Measurements from ENCODE around the gene YTHDF1. TPM values are rescaled to one million over a fixed set of nuclear protein-coding genes. Genes with fewer than 3 reads are reported as not detected.
A peak's percentile ranks its signal among the peaks of the same experiment; 100 is the strongest.
"Not testable (repeated sequence)": the region's sequence is repeated elsewhere in the genome, so short reads cannot be mapped to it uniquely, and the experiment has no call there.

YTHDF1 gene
- total RNA-seq, 6 donors from 2014 or later: 29.3 to 42.1 (median 31.6) TPM

GRCh38 chr20:63252284-63252711 lies 36.4 kb upstream of the YTHDF1 start:
- Histone ChIP-seq H3K36me3 (no peaks in the 10 kb centered on the region), H3K9me3 (no peaks in the 10 kb centered on the region), H3K4me3 (no peak overlapping the region), H3K27me3 (peaks cover 1 to 42% (median 22%) of the 10 kb centered on the region in 4 donors), H3K27ac (no peak overlapping the region), H3K4me1 (peaks cover 13 to 22% (median 15%) of the 10 kb centered on the region in 4 donors)
- TF ChIP-seq POLR2AphosphoS5 (IDR thresholded peaks at IDR 0.05) (no peak), CTCF (IDR thresholded peaks at IDR 0.05) (no peak), POLR2A (IDR thresholded peaks at IDR 0.05) (no peak), EP300 (IDR thresholded peaks at IDR 0.05) (no peak)
- ATAC-seq (ENCODE audit: low FRiP score in 2 of 2) (no peak), DNase-seq (no peak)
- 70 to 71% methylated on average over 4 to 8 of the region's 8 CpGs for WGBS, 2 donors

GRCh38 chr20:63251350-63251749 lies 35.4 kb upstream of the YTHDF1 start:
- H3K9me3 ChIP-seq; H3K27ac ChIP-seq; DNase-seq; H3K4me3 ChIP-seq; H3K36me3 ChIP-seq; ATAC-seq (ENCODE audit: low FRiP score in 2 of 2): not testable (repeated sequence)
- WGBS, 2 donors: 38 to 43% methylated on average over 9 to 14 of the region's 14 CpGs
- Histone ChIP-seq H3K4me1 (peaks cover 13 to 22% (median 15%) of the 10 kb centered on the region in 4 donors), H3K27me3 (peaks cover 1 to 42% (median 22%) of the 10 kb centered on the region in 4 donors)

- 89 to 96% methylated on average over 10 to 15 of the region's 15 CpGs for WGBS, 2 donors
- H3K4me1 ChIP-seq: peaks cover 13 to 22% (median 15%) of the 10 kb centered on the region in 4 donors
- no peak overlapping the region for H3K27ac ChIP-seq
- TF ChIP-seq POLR2A (IDR thresholded peaks at IDR 0.05) (no peak), EP300 (IDR thresholded peaks at IDR 0.05) (no peak), CTCF (IDR thresholded peaks at IDR 0.05) (no peak), POLR2AphosphoS5 (IDR thresholded peaks at IDR 0.05) (no peak)
- no peaks in the 10 kb centered on the region for H3K36me3 ChIP-seq
- no peak overlapping the region for H3K4me3 ChIP-seq
- H3K9me3 ChIP-seq: no peaks in the 10 kb centered on the region
- DNase-seq (peak in 1 of 2 donors; percentile 65), ATAC-seq (ENCODE audit: low FRiP score in 2 of 2) (no peak)
- peaks cover 1 to 33% (median 19%) of the 10 kb centered on the region in 4 donors for H3K27me3 ChIP-seq
Observed at GRCh38 chr20:63249891-63250290, 34.0 kb upstream of the YTHDF1 start.

GRCh38 chr20:63248835-63249591 lies 33.1 kb upstream of the YTHDF1 start:
- no peaks in the 10 kb centered on the region for H3K9me3 ChIP-seq
- H3K27ac ChIP-seq: no peak overlapping the region
- peaks cover 0 to 24% (median 11%) of the 10 kb centered on the region in 4 donors for H3K27me3 ChIP-seq
- ATAC-seq (ENCODE audit: low FRiP score in 2 of 2) (no peak), DNase-seq (peak in 1 of 2 donors; percentile 58)
- H3K36me3 ChIP-seq: no peaks in the 10 kb centered on the region
- H3K4me1 ChIP-seq: peaks cover 8 to 13% (median 10%) of the 10 kb centered on the region in 4 donors
- H3K4me3 ChIP-seq: no peak overlapping the region
- TF ChIP-seq POLR2AphosphoS5 (IDR thresholded peaks at IDR 0.05): no peak
- no peak for TF ChIP-seq POLR2A (IDR thresholded peaks at IDR 0.05)
- TF ChIP-seq EP300 (IDR thresholded peaks at IDR 0.05): no peak
- 71 to 79% methylated on average over 15 to 19 of the region's 25 CpGs for WGBS, 2 donors

GRCh38 chr20:63247671-63248228 lies 31.8 kb upstream of the YTHDF1 start:
- Histone ChIP-seq H3K9me3 (no peaks in the 10 kb centered on the region), H3K27ac (no peak overlapping the region)
- ATAC-seq (ENCODE audit: low FRiP score in 2 of 2): no peak

GRCh38 chr20:63246490-63247288 lies 30.8 kb upstream of the YTHDF1 start:
- ATAC-seq (ENCODE audit: low FRiP score in 2 of 2): peak in 1 of 2 donors; percentile 12
- WGBS, 2 donors: 37 to 48% methylated on average over 25 to 34 of the region's 50 CpGs
- TF ChIP-seq POLR2AphosphoS5 (IDR thresholded peaks at IDR 0.05) (no peak), CTCF (IDR thresholded peaks at IDR 0.05) (no peak), EP300 (IDR thresholded peaks at IDR 0.05) (no peak), POLR2A (IDR thresholded peaks at IDR 0.05) (no peak)
- Histone ChIP-seq H3K36me3 (no peaks in the 10 kb centered on the region), H3K4me3 (peak overlapping the region in 1 of 4 donors; percentile 10), H3K27me3 (peaks cover 0 to 7% (median 4%) of the 10 kb centered on the region in 4 donors), H3K4me1 (no peaks in the 10 kb centered on the region), H3K9me3 (no peaks in the 10 kb centered on the region), H3K27ac (no peak overlapping the region)
- DNase-seq: peak; percentile 31 to 72

More at GRCh38 chr20:63247671-63248228, 31.8 kb upstream of the YTHDF1 start:
- Histone ChIP-seq H3K36me3 (no peaks in the 10 kb centered on the region), H3K4me3 (no peak overlapping the region), H3K4me1 (peaks cover 0 to under 1% (median 0%) of the 10 kb centered on the region in 4 donors), H3K27me3 (peaks cover 0 to 15% (median 5%) of the 10 kb centered on the region in 4 donors)
- WGBS, 2 donors: 70% methylated on average over 23 of the region's 24 CpGs; no CpG with 5 or more reads in 1 of the 2 donors
- DNase-seq: peak in 1 of 2 donors; percentile 77
- no peak for TF ChIP-seq POLR2AphosphoS5 (IDR thresholded peaks at IDR 0.05)
- TF ChIP-seq POLR2A (IDR thresholded peaks at IDR 0.05): no peak

Measured in upper lobe of left lung (tissue), 6 donors.